ENCODE results near the gene ABL2. TPM values are rescaled to one million over a fixed set of nuclear protein-coding genes. Genes with fewer than 3 reads are reported as not detected.

The ABL2 gene
- total RNA-seq, 5 donors from 2014 or later (not counting 1 experiment from before 2014, with no cell fraction given), result 14.9 to 20.0 (median 15.9) TPM

DNA sequence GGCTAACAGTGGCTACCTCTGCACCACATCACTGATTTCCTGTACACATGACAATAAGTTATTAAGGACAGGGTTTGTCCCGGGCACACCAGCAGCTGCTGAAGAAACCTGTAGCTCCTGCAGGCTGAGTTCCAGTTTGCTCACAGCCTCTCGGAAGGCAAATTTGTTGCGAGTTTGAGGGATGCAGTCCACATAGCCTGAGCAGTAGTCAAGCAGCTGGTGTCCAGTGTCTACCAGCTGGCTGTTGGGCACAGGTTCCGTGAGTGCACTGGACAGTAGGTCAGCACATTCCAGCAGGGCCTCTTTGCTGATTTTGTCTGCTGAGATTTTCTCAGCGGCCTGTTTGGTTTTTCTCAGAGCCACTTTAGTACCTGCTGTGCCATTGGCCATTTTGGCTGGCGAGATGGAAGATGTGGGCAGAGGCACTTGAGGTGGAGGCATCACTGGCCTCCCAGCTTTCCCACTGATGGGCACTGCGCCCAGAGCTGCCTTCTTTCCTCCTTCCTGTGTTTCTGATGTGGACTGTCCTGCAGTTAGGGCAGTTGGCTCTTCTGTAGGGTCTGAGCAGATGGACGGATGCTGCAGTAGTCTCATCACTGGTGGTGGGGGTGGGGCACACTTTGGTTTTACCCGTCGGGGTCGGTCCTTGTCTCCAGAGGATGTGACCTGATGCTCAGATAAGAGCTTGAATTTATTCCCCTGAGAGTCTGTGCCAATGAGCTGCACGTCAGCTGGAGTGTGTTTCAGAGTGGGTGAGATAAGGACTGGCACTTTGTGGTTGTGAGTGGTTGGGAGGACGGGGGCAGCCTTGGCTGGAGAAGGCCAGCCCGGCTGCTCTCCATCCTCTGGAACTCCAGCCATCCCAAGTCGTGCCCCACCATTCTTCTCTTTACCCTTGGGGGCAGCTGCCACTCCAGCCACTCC, 121.5 kb downstream of the ABL2 start:
- peaks cover 18 to 41% of the 10 kb centered on the region in 2 donors for H3K36me3 ChIP-seq (ENCODE audit: control insufficient read depth in 2 of 2, extremely low read depth in 1 of 2, insufficient read depth in 1 of 2, low read length in 1 of 2)
- Mint-ChIP-seq H3K4me1 (no peaks in the 10 kb centered on the region), H3K27ac (no peak overlapping the region), H3K27me3 (no peaks in the 10 kb centered on the region), H3K9me3 (no peaks in the 10 kb centered on the region), H3K36me3 (peaks cover 39% of the 10 kb centered on the region), H3K4me3 (no peak overlapping the region)
- DNase-seq (no peak), ATAC-seq (replicated peaks in 1 of 4) (no peak)
- POLR2A ChIA-PET, result interaction anchor here in 1 of 2 donors (0.5 kb wide), 1 partner anchor 132 kb away, joined by 4 read pairs; no protein-coding TSS in a partner anchor
- H3K4me3 ChIP-seq (ENCODE audit: control insufficient read depth in 1 of 2, extremely low read depth in 1 of 2, low read length in 1 of 2), result no peak overlapping the region
- H3K27ac ChIP-seq (ENCODE audit: low read length), result no peak overlapping the region
- no peaks in the 10 kb centered on the region for H3K4me1 ChIP-seq (ENCODE audit: control insufficient read depth in 1 of 2, extremely low read depth in 1 of 2, insufficient read depth in 2 of 2, low read length in 2 of 2)
- no peaks in the 10 kb centered on the region for H3K9me3 ChIP-seq
- H3K27me3 ChIP-seq (replicated peaks in 1 of 2; ENCODE audit: control insufficient read depth in 2 of 2, extremely low read depth in 1 of 2, insufficient read depth in 2 of 2, low read length in 1 of 2), result no peaks in the 10 kb centered on the region
- WGBS (ENCODE audit: insufficient coverage), result 96% methylated on average over 11 of the region's 15 CpGs
- CTCF ChIA-PET, result interaction anchor here in 1 of 2 donors (1.2 kb wide), 1 partner anchor 195 kb away, joined by 4 read pairs; no protein-coding TSS in a partner anchor

DNA sequence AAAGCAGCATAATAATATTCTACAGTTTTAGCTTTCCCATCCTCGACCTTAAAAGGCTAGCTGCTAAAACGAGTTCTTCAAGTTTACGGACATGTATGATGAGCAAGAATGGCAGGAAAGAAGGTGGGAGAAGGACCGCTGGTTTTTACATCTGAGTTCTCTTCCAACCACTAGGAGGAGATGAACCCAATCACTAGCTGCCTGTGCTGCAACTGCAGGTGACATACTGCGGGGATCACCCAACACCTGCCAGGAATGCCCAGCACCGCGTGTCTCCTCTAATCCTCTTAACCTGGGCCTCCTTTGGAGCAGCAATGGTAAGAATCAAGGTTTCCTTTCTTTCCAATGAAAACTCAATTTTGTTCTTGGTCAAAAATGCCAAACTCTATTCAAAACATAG, 124.1 kb downstream of the ABL2 start:
- no peak overlapping the region for H3K4me3 ChIP-seq (ENCODE audit: control insufficient read depth in 1 of 2, extremely low read depth in 1 of 2, low read length in 1 of 2)
- CTCF ChIA-PET, result interaction anchor here (0.5 to 1.8 kb wide), 6 partner anchors 15 to 267 kb away, joined by 3 to 6 read pairs (median 4); no protein-coding TSS in a partner anchor
- ATAC-seq (replicated peaks in 1 of 4) (peak in 2 of 4 experiments; percentile 47 to 49), DNase-seq (peak in 1 of 35 experiments; percentile 29)
- H3K9me3 ChIP-seq, result no peaks in the 10 kb centered on the region
- no peak overlapping the region for H3K27ac Mint-ChIP-seq
- H3K9me3 Mint-ChIP-seq, result no peaks in the 10 kb centered on the region
- POLR2A ChIA-PET, result no interaction called here
- H3K4me1 Mint-ChIP-seq, result no peaks in the 10 kb centered on the region
- no peak overlapping the region for H3K4me3 Mint-ChIP-seq
- H3K27me3 ChIP-seq (replicated peaks in 1 of 2; ENCODE audit: control insufficient read depth in 2 of 2, extremely low read depth in 1 of 2, insufficient read depth in 2 of 2, low read length in 1 of 2), result no peaks in the 10 kb centered on the region
- H3K36me3 Mint-ChIP-seq, result peaks cover 28% of the 10 kb centered on the region
- H3K27me3 Mint-ChIP-seq, result no peaks in the 10 kb centered on the region
- H3K4me1 ChIP-seq (ENCODE audit: control insufficient read depth in 1 of 2, extremely low read depth in 1 of 2, insufficient read depth in 2 of 2, low read length in 2 of 2), result no peaks in the 10 kb centered on the region
- H3K36me3 ChIP-seq (ENCODE audit: control insufficient read depth in 2 of 2, extremely low read depth in 1 of 2, insufficient read depth in 1 of 2, low read length in 1 of 2), result peaks cover 18 to 29% of the 10 kb centered on the region in 2 donors
- no peak overlapping the region for H3K27ac ChIP-seq (ENCODE audit: low read length)
- 90% methylated on average over 3 of the region's 7 CpGs for WGBS (ENCODE audit: insufficient coverage)

DNA sequence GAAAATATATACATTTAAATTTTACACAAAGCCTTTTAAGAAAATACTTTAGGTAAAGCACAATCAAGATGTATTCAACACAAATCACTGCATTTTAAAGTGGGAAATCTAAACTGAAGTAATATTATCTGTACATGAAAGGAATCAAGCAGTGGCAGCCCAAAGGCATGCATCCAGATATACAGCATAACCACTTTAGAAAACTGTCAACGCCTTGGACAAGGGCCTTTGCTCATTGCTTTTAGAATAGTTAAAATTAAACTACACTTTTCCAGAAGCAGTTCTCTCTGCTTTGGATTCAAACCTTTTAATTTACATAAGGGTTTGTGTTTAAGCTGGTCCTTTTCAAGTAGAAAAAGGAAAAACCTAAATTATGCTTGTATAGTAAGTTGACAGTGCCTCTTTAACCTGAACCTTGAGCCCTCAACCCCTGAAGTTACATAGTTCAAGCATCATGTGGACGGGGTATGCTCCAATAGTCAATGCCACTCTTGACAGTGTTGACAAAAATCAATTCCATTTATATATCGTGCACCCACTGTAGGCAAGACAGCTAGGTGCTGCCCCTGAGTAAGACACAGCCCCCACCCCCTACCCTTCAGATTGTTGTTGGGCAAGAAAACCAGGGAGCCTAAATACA, 124.7 kb downstream of the ABL2 start:
- H3K27me3 Mint-ChIP-seq, result no peaks in the 10 kb centered on the region
- H3K9me3 Mint-ChIP-seq, result no peaks in the 10 kb centered on the region
- no peaks in the 10 kb centered on the region for H3K4me1 ChIP-seq (ENCODE audit: control insufficient read depth in 1 of 2, extremely low read depth in 1 of 2, insufficient read depth in 2 of 2, low read length in 2 of 2)
- H3K4me3 Mint-ChIP-seq, result no peak overlapping the region
- peaks cover 13 to 22% of the 10 kb centered on the region in 2 donors for H3K36me3 ChIP-seq (ENCODE audit: control insufficient read depth in 2 of 2, extremely low read depth in 1 of 2, insufficient read depth in 1 of 2, low read length in 1 of 2)
- H3K27ac Mint-ChIP-seq, result no peak overlapping the region
- WGBS (ENCODE audit: insufficient coverage), result 100% methylated on average over 1 of the region's 3 CpGs
- H3K27ac ChIP-seq (ENCODE audit: low read length), result no peak overlapping the region
- H3K36me3 Mint-ChIP-seq, result peaks cover 22% of the 10 kb centered on the region
- no peaks in the 10 kb centered on the region for H3K27me3 ChIP-seq (replicated peaks in 1 of 2; ENCODE audit: control insufficient read depth in 2 of 2, extremely low read depth in 1 of 2, insufficient read depth in 2 of 2, low read length in 1 of 2)
- no peak for ATAC-seq (replicated peaks in 1 of 4)
- CTCF ChIA-PET, result interaction anchor here (1.0 to 1.8 kb wide), 4 partner anchors 26 to 267 kb away, joined by 3 to 6 read pairs (median 4); no protein-coding TSS in a partner anchor
- H3K9me3 ChIP-seq, result no peaks in the 10 kb centered on the region
- POLR2A ChIA-PET, result no interaction called here
- DNase-seq, result no peak
- H3K4me1 Mint-ChIP-seq, result no peaks in the 10 kb centered on the region
- no peak overlapping the region for H3K4me3 ChIP-seq (ENCODE audit: control insufficient read depth in 1 of 2, extremely low read depth in 1 of 2, low read length in 1 of 2)

DNA sequence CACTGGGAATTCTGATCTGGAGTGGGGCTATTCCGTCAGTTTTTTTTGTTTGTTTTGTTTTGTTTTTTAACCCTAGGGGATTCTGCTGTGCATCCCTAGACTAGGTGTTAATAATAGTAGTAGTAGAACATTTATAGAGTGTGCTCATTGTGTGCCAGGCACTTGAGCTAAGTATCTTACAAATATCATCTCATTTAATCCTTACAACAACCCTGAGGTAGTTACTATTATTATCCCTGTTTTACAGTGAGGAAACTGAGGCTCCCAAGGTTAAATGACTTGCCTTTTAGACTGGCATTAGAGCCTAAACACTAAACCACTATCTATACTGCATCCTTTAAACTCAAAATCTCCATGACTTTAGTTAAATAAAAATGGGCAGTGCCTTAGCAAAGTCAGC, 125.5 kb downstream of the ABL2 start:
- ChIA-PET CTCF (no interaction called here), POLR2A (no interaction called here)
- Histone ChIP-seq H3K36me3 (ENCODE audit: control insufficient read depth in 2 of 2, extremely low read depth in 1 of 2, insufficient read depth in 1 of 2, low read length in 1 of 2) (peaks cover 12 to 18% of the 10 kb centered on the region in 2 donors), H3K27ac (ENCODE audit: low read length) (no peak overlapping the region), H3K4me3 (ENCODE audit: control insufficient read depth in 1 of 2, extremely low read depth in 1 of 2, low read length in 1 of 2) (no peak overlapping the region), H3K27me3 (replicated peaks in 1 of 2; ENCODE audit: control insufficient read depth in 2 of 2, extremely low read depth in 1 of 2, insufficient read depth in 2 of 2, low read length in 1 of 2) (no peaks in the 10 kb centered on the region), H3K4me1 (ENCODE audit: control insufficient read depth in 1 of 2, extremely low read depth in 1 of 2, insufficient read depth in 2 of 2, low read length in 2 of 2) (no peaks in the 10 kb centered on the region), H3K9me3 (no peaks in the 10 kb centered on the region)
- H3K4me1 Mint-ChIP-seq, result peaks cover 0 to 4% (median 0%) of the 10 kb centered on the region in 3 donors
- H3K9me3 Mint-ChIP-seq, result no peaks in the 10 kb centered on the region
- no peak overlapping the region for H3K27ac Mint-ChIP-seq
- no peaks in the 10 kb centered on the region for H3K27me3 Mint-ChIP-seq
- DNase-seq (no peak), ATAC-seq (replicated peaks in 1 of 4) (no peak)
- peaks cover 17% of the 10 kb centered on the region for H3K36me3 Mint-ChIP-seq
- 100% methylated on average over 1 of the region's 1 CpG for WGBS (ENCODE audit: insufficient coverage)
- no peak overlapping the region for H3K4me3 Mint-ChIP-seq

DNA sequence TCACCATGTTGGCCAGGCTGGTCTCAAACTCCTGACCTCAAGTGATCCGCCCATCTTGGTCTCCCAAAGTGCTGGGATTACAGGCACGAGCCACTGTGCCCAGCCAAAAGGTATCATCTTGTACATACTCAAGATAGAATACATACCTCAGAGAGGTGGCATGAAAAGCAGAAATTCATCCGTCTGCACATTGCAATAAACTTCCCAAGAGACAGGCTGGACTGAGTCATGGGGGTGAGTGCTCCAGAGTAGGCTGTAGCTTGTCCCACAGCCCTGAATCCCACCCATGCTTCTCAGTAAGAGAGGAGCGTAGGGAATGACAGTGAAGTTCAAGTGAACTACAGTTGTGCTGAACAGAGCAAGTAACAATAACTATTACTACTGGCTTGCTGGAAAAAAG, 127.9 kb downstream of the ABL2 start:
- DNase-seq (no peak), ATAC-seq (replicated peaks in 1 of 4) (no peak)
- CTCF ChIA-PET, result interaction anchor here in 1 of 2 donors (0.5 to 0.7 kb wide), 2 partner anchors 16 to 21 kb away, joined by 6 to 7 read pairs; no protein-coding TSS in a partner anchor
- Histone ChIP-seq H3K4me3 (ENCODE audit: control insufficient read depth in 1 of 2, extremely low read depth in 1 of 2, low read length in 1 of 2) (no peak overlapping the region), H3K4me1 (ENCODE audit: control insufficient read depth in 1 of 2, extremely low read depth in 1 of 2, insufficient read depth in 2 of 2, low read length in 2 of 2) (no peaks in the 10 kb centered on the region), H3K27ac (ENCODE audit: low read length) (no peak overlapping the region), H3K9me3 (no peaks in the 10 kb centered on the region), H3K36me3 (ENCODE audit: control insufficient read depth in 2 of 2, extremely low read depth in 1 of 2, insufficient read depth in 1 of 2, low read length in 1 of 2) (peaks cover 0 to 5% of the 10 kb centered on the region in 2 donors), H3K27me3 (replicated peaks in 1 of 2; ENCODE audit: control insufficient read depth in 2 of 2, extremely low read depth in 1 of 2, insufficient read depth in 2 of 2, low read length in 1 of 2) (no peaks in the 10 kb centered on the region)
- Mint-ChIP-seq H3K27me3 (no peaks in the 10 kb centered on the region), H3K9me3 (no peaks in the 10 kb centered on the region), H3K27ac (no peak overlapping the region), H3K4me3 (no peak overlapping the region), H3K4me1 (peaks cover 0 to 5% (median 0%) of the 10 kb centered on the region in 3 donors), H3K36me3 (peaks cover 5% of the 10 kb centered on the region)
- POLR2A ChIA-PET, result interaction anchor here in 1 of 2 donors (0.6 kb wide), 1 partner anchor 208 kb away, joined by 3 read pairs; no protein-coding TSS in a partner anchor
- WGBS (ENCODE audit: insufficient coverage), result 80% methylated on average over 1 of the region's 4 CpGs

DNA sequence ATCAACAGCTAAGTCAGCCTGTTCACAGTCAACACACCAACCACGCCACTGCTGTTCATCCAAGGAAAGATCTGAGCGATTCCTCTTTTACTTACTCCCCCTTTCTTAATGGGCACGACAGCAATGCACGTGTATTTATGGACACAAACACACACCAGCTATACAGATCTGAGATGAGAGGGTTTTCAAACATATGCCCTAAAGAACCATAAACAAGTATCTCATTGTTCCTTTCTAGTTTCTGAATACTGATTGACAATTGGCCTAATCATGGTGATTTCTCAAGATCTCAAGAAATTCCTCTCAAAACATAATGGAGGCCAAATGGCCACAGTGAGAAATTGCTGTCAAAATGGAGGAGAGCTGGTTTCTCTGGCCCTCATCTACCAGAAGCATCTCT, 129.6 kb downstream of the ABL2 start:
- DNase-seq, result no peak
- no peaks in the 10 kb centered on the region for H3K27me3 ChIP-seq (replicated peaks in 1 of 2; ENCODE audit: control insufficient read depth in 2 of 2, extremely low read depth in 1 of 2, insufficient read depth in 2 of 2, low read length in 1 of 2)
- H3K36me3 Mint-ChIP-seq, result peaks cover 10% of the 10 kb centered on the region
- WGBS (ENCODE audit: insufficient coverage), result no CpG with 5 or more reads among the region's 4 CpGs
- no peak overlapping the region for H3K4me3 ChIP-seq (ENCODE audit: control insufficient read depth in 1 of 2, extremely low read depth in 1 of 2, low read length in 1 of 2)
- H3K9me3 ChIP-seq, result no peaks in the 10 kb centered on the region
- no peak for ATAC-seq (replicated peaks in 1 of 4)
- ChIA-PET CTCF (no interaction called here), POLR2A (no interaction called here)
- H3K9me3 Mint-ChIP-seq, result no peaks in the 10 kb centered on the region
- no peak overlapping the region for H3K4me3 Mint-ChIP-seq
- H3K27ac ChIP-seq (ENCODE audit: low read length), result no peak overlapping the region
- H3K27ac Mint-ChIP-seq, result no peak overlapping the region
- peaks cover 0 to 5% (median 0%) of the 10 kb centered on the region in 3 donors for H3K4me1 Mint-ChIP-seq
- H3K36me3 ChIP-seq (ENCODE audit: control insufficient read depth in 2 of 2, extremely low read depth in 1 of 2, insufficient read depth in 1 of 2, low read length in 1 of 2), result peaks cover 6 to 22% of the 10 kb centered on the region in 2 donors
- no peaks in the 10 kb centered on the region for H3K4me1 ChIP-seq (ENCODE audit: control insufficient read depth in 1 of 2, extremely low read depth in 1 of 2, insufficient read depth in 2 of 2, low read length in 2 of 2)
- H3K27me3 Mint-ChIP-seq, result no peaks in the 10 kb centered on the region
